HG02759 (cell line): Measurements from ENCODE around the gene VGLL4.
"Not testable (repeated sequence)": the region's sequence is repeated elsewhere in the genome, so short reads cannot be mapped to it uniquely, and the experiment has no call there.

Experiments
- ATAC-seq: cut with Tn5 transposase; IDR thresholded peaks from one replicate; pipeline ENCODE4 v1.9.1; 2021; ENCODE audit warnings: mild to moderate bottlenecking, moderate library complexity; ENCODE audit not compliant: unreplicated experiment

VGLL4 gene

DNA sequence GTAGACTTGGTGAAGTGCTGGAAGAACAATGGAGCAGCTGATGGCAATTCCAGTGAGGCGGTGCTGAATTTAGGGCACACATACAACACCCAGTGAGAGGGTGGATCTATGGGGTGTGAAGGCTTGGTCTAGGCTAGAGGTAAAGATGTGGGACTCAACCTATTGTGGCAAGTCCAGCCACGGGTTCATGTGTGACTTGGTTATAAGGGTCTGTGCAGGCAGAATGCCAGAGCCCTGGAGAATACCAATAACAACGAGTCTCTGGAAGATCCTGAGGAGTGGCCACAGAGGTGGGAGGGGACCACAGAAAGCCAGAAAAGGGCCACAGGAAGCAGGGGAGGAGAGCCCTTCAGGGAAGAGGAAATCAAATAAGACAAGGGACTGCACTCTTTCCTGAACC lies 55.0 kb downstream of the VGLL4 start:
- no peak for ATAC-seq

DNA sequence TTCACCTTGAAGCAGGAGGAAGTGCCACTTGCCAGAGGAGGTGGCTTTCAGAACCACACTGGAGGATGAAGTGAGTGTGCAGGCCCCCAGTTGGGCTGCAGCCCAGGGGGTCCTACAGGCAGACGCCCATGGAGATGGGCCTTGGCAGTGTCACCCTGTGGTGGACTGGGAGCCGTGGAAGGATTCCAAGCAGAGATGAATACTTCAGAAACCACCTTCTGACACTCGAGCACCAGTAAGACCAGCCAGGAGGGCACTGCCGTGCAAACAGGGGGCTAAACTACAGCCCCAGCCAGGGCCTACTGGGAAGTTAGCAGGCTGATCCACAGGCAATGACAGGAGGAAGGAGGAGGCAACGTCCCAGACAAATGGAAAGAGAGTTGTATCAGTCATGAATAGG lies 55.4 kb downstream of the VGLL4 start:
- ATAC-seq: no peak

DNA sequence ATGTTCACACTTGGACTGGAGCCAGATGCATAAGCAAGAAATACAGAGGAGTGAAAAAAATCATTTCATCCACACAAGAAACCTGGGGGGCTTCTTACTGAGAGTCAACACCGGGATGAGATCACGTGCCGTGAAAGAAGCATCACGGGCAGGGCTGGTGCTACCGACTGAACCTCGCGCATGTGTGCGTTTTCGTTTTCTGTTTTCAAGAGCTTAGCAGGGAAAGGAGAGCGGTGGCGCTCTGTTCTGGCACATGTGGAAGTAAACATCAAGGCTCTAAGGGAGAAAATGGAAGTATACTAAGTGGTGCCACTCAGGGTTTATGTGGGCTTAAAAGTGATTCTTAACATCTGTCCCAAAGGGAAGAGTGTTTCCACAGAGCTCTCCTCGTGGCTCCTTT lies 55.9 kb downstream of the VGLL4 start:
- no peak for ATAC-seq

DNA sequence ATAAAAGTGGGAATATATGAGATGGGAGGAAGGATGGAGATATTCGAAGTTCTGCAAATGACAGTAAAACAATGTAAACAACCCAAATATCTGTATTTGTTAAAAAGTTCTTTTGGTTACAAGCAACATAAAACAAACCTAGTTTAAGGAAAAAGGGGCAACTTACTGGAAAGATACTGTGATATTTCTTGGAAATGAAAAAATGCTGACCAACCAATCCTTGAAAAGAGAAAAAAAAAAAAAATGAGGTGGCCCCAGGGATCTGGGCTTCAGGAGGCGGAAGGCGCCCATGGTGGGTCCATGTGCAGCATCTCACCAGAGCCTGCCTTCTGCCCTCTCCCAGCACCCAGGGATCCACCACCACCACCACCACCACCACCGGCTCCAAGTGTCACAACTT lies 59.1 kb downstream of the VGLL4 start:
- no peak for ATAC-seq

DNA sequence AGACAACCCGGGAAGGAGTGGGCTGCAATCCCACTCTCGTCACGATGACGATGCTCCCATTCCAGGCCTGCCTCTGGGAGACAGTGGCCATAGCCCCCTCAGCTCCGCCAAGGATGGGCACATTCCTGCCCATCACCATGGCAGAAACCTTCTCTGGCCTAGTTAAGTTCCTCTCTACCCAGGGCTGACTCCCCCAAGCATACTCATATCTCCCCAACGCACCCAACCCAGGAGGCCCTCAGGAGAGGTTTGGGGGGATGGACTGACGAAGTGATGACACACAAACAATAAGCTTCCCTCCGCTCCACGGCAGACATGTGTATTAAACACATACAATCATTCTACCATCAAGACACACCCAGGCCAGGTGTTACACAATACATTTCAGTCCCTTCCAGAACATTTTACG lies 60.1 kb downstream of the VGLL4 start:
- no peak for ATAC-seq

DNA sequence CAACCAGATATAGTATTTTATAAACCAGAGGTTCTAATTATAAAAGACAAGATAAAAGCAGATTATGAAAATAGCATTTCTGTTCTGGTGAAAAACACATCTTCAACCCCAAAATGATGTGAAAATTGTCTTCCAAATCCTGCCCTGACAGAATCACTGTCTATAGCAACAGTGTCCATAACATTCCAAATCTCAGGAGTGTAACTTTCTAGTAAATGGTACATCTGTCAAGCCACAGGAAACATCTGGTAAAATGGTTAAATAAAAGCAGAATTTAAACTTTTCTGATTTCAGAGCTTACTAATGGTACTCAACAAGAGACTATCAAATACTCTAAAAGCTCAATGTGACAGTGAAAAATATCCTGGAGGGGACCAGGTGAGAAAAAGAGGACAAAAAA lies 60.5 kb downstream of the VGLL4 start:
- no peak for ATAC-seq

DNA sequence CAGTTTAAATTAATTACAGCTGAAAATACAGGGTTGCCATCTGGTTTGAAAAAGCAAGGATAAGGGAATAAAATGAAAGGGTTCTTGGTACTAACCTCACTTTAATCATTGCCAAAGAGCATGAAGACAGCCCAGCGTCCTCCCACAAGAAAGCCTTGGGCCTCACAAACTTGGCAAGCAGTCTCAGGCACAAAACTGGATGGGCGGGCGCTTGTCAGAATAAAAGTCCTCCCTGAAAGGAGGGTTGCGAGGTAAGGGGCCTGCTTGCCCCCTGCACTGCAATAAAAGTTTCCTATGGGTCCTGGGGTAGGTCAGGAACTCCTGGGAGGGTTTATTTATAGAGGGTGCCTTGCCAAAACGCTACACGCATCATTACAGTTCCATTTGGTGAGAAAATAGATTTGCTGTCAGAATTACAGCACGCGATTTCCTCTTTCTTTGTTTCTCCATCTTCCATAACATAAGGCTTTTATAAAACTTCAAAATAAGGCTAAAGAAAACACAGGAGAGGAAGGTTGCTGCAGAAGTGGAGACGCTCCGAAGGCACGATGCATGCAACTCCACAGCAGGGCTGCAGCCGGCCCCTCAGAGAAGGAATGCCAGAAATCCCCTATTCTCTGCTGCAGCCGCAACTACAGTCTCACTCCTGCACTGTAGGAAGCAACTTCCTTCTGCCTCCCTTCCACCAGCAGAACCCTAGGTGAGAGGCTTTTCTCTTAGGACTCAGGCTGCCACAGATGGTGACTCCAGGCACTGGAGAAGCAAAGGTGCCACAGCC lies 61.3 kb downstream of the VGLL4 start:
- ATAC-seq: peak; percentile 61

DNA sequence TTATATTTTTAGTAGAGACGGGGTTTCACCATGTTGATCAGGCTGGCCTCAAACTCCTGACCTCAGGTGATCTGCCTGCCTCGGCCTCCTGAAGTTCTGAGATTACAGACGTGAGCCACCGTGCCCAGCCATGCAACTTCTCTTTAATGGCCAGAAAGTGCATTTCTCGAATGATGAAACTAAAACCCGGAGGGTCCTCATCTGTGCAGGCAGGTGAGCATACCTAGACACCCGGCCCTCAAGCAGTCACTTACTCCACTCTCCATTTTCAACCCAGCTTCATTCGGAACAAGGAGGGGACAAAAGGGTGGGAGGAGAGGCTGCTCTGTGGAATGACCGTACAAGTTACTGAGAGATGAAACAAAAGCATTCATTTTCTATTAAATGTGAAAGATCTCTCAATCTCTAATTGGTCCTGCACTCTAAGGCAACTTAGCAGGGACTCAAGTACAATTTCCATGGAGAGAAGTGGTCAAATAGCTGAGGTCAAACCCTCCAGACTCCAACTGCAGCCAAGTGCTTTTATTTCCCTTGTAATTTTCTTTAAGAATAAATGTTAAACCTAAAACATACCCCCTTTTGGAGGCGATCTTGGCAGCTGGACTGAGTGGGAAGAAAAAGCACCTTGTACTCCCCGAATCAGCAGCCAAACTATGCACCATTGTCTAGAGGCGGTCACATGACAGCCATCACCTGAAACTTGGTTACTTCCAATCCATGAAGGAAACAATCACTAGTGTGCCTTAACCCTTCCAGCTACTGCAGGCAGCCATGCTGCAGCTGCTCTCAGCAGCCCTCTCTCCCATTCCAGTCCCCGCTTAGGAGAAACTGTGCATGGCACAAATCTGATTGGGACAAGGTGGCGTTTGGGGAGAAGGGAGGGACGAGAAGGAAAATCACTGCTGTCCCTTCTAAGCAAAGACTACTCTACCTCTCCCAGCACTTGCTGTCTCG lies 62.2 kb downstream of the VGLL4 start:
- ATAC-seq: peak; percentile 39

DNA sequence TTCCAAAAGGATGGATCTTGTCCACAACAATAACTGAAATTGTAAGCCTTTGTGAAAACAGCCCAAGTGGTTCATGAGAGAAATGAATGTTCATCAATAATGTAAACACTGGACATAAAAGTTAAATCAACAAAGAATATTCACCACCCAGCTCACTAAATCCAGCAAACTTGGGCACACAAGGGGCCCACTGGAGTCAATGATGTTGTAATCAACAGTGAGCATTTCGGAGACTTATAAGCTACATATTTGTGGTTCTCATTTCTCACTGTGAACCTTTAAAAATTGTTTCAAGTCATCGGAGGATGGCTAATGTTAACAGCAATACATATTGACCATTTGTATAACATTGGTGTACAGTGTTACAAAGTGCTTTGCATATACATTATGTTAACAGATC lies 63.1 kb downstream of the VGLL4 start:
- ATAC-seq: no peak

DNA sequence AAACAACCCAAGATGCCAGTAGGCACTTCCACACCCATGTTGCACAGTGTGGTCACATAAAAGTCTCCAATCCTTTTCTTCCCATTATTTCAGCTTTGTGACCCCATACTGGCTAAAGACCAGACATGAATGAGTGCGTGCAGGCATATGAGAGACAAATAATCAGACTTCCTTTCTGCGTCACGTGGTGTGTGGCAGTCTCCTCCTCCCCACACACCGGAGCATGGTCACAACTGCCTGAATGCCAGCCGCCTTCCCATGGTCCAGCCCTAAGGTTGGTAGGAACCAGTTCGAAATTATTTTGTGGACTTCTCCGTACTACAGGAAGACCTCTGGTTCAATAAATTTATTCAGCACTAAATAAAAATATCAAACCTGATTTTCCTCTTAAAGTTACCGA lies 65.5 kb downstream of the VGLL4 start:
- ATAC-seq: no peak

DNA sequence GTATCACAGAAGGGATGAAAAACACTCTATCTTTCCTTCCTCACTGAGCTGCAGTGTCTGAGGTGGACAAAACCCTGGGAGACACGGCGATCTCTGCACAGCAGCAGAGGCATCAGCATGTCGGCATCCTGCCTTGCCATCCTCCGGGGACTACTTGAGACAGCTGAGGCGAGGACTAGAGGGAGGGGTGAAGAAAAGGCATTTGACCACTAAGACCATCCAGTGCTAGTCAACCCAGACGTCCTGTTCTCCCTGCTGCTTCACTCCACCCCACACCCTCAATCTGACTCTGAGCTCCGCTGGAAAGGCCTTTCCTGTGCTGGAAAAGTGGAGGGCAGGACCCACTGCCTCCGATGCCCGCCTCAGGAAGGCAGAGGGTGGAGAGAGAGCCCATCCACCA lies 67.3 kb downstream of the VGLL4 start:
- ATAC-seq: no peak

DNA sequence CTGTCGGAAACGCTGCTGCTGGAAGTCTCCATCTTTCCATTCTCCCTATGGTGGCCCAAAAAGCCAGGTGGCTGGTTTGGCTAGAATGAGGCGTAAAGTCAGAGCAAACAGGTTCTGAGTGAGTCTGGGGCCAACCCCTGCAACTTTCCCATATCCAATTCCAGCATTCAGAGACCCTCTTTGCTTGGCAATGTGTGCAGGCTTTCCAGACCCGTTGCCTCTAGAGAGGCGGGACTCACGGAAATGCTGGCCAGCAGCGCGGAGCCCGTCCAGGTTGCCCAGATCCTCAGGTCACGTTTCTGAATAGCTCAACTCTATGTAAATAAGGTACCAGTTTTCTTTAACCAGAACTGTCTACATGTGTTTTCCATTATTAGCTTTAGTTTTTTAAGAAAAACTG lies 68.0 kb downstream of the VGLL4 start:
- no peak for ATAC-seq

DNA sequence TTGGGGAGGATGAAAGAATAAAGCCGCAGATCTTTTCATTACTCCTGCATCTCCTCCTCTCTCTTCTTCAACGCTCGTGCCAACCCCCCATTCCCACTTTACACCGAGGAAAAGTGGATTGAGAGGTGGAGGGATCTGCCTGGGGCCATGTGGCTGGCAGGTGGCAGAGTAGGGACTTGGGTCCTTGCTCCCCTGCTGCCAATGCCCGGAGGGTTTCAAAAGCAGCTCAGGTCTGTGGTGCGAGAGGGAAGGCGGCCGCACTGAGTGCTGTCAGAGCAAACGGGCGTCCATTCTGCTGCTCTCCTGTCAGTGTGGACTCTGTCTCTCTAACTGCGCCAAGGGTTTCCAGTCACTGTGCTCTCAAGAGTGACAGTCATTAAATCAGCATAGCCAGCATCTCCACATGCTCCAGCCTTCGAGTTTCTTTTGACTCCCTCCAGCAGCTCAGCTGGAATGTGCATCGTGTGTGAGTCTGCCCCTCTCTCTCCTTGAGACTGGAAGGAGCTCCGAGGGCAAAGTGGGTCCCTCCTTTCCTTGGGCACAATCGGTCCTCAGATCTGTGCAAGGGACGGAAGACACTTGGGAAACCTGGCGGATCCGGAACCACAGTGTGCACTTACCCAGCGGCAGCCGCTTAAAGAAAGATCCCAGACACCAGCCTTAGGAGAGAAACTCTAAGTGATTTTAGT lies 68.6 kb downstream of the VGLL4 start:
- no peak for ATAC-seq

DNA sequence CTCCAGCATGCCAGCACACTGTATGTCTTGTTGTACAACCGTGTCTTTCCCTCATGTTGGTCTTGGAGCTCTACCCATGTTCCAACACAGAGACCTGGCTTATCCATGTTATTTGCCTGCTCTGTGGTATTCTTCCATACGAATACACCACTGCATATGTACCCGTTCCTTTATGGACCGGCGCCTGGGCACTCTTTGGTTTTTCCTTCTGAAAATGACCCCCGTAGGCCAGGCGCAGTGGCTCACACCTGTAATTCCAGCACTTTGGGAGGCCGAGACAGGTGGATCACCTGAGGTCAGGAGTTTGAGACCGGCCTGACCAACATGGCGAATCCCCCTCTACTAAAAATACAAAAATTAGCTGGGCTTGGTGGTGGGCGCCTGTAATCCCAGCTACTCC lies 71.1 kb downstream of the VGLL4 start:
- not testable (repeated sequence) for ATAC-seq

DNA sequence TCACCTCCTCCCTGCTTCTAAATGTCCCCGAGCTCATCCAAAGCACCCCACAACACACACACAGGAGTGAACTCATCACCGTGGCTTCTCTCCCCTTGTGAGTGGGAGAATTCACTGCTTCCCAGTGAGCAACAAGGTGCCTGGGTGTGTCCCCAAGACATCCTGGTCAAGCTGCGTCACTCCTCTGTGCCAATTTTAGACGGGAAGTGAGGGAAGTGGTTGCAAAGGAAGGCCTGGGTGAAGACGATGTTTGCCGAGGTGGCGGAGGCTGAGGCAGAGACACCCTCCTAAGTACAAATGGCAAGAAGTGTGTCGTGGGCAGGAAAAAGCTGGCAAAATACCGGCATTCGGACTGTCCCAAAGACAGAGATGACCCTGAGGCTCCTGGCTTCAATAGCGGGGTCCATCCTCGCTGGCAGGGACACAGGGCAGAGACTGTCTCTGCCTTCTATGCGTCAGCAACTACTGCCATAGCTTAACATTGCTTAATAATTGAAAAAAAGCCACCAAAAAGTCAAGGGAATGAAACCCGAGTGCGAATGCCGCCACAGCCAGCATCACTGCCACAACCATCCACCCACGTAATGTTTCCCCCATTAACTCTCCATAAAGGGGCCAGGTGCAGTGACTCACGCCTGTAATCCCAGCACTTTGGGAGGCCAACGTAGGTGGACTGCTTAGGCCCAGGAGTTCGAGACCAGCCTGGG lies 72.8 kb downstream of the VGLL4 start:
- no peak for ATAC-seq

DNA sequence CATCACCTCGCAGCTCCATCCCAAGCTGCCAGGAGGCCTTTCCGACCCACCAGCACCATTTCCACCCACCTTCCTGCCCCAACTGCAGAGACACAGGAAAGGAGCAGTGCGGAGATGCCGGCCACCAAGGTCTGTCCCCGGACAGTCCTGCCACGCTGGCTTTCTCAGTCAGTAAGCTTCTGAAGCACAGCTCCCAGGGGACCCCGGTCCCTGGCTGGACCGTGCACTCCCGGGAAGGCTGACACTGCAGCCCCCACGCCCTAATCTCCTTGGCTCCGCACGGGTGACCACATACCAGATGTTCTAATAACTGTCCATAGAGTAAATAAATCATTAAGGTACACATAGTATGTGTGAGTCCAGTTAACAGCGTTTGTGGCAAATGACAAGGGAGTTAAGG lies 73.5 kb downstream of the VGLL4 start:
- no peak for ATAC-seq

DNA sequence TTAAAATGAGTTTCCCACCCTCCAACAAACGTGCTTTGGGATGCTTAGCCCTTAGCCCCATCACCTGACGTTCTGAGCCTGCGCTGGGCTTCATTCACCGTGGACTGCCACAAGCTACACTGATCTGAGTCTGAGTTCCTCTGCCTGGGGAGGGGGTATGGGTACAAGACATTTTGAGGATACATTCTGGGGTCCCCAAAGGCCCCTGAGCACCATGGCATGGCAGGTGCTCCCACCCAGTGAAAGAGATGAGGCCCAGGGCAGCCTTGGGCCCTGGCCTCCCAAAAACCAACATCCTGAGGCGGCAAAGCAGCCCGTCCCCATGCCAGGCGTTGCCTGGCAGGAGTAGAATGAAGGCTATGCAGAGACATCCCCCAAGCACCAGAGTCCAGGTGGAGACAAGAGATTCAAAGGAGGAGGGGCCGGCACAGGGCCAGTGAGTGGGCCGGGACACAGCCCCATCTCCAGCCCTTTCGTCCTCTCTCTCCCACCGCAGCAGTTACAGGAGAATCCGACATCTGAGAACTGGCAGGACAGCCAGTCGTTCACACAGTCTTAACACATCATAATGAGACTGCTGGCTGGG lies 74.5 kb downstream of the VGLL4 start:
- no peak for ATAC-seq

DNA sequence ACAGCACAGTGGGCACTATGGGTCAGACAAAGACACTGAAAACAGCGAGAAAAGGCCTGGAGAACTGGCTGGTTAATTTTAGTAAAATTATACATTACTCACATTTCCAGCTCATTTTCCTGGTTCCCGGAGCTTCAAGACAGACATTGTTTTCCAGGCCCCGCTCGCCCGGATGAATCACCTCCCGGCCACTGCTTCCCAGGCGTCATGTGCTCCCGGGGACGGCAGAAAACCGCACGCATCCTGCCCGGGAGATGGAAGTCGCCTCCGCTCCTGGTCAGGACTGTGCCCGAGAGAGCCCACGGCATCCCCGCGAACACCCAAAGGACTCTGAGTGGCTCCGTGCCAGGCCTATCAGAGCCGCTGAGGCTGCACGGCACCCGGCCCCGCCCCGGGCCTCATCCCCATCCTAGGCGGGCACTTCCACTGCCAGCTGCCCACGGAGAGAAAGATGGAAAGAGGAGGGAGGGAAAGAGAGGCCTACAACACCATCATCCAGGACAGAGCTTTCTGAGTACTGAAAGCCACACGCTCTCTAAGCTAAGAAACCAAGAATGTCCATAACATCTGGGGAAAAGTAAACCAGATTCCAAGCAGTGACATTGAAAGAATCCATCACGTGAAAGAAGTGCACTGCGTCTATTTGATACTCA lies 75.1 kb downstream of the VGLL4 start:
- no peak for ATAC-seq

DNA sequence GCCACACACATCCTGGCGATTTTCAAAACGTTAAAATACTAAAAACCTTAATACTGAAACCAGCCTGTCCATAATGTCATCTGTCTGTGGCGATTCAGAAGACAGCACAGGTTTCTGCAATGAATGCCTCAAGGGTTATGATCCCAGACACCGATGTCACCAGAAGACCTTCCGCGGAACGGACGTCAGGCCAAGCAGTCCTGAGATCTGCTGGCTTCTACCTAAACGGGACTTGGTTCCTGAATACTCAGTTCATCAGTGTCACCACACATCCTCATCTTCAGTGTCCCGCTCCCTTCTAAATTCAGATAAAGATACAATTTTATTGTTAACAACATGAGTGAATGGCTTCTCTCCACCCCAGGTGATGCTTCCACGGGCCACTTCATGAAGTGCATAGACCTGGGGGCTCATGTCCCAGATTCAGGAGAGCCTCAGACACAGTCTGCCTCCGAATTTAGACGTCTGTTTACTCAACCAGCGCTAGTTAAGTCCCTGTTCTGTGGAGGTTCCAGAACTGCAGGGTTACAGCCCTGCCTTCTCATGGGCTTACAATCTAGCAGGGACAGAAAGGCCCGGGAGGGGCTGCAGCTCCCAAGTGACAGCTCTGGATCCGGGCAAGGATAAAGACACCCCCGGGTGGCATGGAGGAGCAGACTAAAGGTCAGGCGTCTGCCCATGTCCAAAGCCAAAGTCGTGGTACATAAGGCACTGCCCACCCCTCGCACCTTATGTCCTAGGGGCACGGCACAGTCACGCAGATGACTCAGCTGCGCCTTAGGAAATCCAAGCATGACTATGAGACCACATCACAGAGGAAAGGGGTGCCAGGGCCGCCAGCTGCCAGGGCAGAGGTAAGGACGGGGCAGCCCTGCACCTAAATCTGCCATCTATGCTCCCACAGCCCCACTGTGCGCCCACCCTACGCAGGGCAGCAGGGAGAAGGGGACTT lies 75.9 kb downstream of the VGLL4 start:
- ATAC-seq: no peak
